ENCODE results near the gene PAEP.
"Not testable (repeated sequence)": the region's sequence is repeated elsewhere in the genome, so short reads cannot be mapped to it uniquely, and the experiment has no call there.

The PAEP gene

GRCh38 chr9:135528842-135529435, 32.6 kb upstream of the PAEP start:
- not testable (repeated sequence) for H3K27ac ChIP-seq (ENCODE audit: low read depth, low read length); H3K36me3 ChIP-seq (ENCODE audit: insufficient read depth, low read length); H3K9me3 ChIP-seq (ENCODE audit: low read length); H3K4me1 ChIP-seq (ENCODE audit: insufficient read depth, low read length); H3K4me3 ChIP-seq (ENCODE audit: low read depth in 1 of 2, low read length in 2 of 2); H3K9ac ChIP-seq (ENCODE audit: low read length)
- H3K27me3 ChIP-seq (ENCODE audit: control insufficient read depth in 1 of 2, insufficient read depth in 2 of 2, low read length in 2 of 2) = peaks cover 0 to 15% of the 10 kb centered on the region in 2 donors

- Histone ChIP-seq H3K9ac (ENCODE audit: low read length) (no peak overlapping the region), H3K4me1 (ENCODE audit: insufficient read depth, low read length) (no peaks in the 10 kb centered on the region), H3K27ac (ENCODE audit: low read depth, low read length) (no peak overlapping the region), H3K9me3 (ENCODE audit: low read length) (no peaks in the 10 kb centered on the region), H3K4me3 (ENCODE audit: low read depth in 1 of 2, low read length in 2 of 2) (no peak overlapping the region), H3K27me3 (ENCODE audit: control insufficient read depth in 1 of 2, insufficient read depth in 2 of 2, low read length in 2 of 2) (peaks cover 0 to 5% of the 10 kb centered on the region in 2 donors), H3K36me3 (ENCODE audit: insufficient read depth, low read length) (no peaks in the 10 kb centered on the region)
Measured at GRCh38 chr9:135530146-135530545, 31.4 kb upstream of the PAEP start.

- Histone ChIP-seq H3K9me3 (ENCODE audit: low read length) (no peaks in the 10 kb centered on the region), H3K4me3 (ENCODE audit: low read depth in 1 of 2, low read length in 2 of 2) (no peak overlapping the region), H3K9ac (ENCODE audit: low read length) (no peak overlapping the region), H3K27ac (ENCODE audit: low read depth, low read length) (no peak overlapping the region), H3K27me3 (ENCODE audit: control insufficient read depth in 1 of 2, insufficient read depth in 2 of 2, low read length in 2 of 2) (no peaks in the 10 kb centered on the region), H3K36me3 (ENCODE audit: insufficient read depth, low read length) (no peaks in the 10 kb centered on the region), H3K4me1 (ENCODE audit: insufficient read depth, low read length) (no peaks in the 10 kb centered on the region)
Measured at GRCh38 chr9:135531096-135531495, 30.5 kb upstream of the PAEP start.

GRCh38 chr9:135533113-135533512, 28.4 kb upstream of the PAEP start:
- H3K9ac ChIP-seq (ENCODE audit: low read length) = no peak overlapping the region
- no peak overlapping the region for H3K4me3 ChIP-seq (ENCODE audit: low read depth in 1 of 2, low read length in 2 of 2)
- H3K4me1 ChIP-seq (ENCODE audit: insufficient read depth, low read length) = no peaks in the 10 kb centered on the region
- H3K9me3 ChIP-seq (ENCODE audit: low read length) = no peaks in the 10 kb centered on the region
- H3K27ac ChIP-seq (ENCODE audit: low read depth, low read length) = no peak overlapping the region
- no peaks in the 10 kb centered on the region for H3K27me3 ChIP-seq (ENCODE audit: control insufficient read depth in 1 of 2, insufficient read depth in 2 of 2, low read length in 2 of 2)
- H3K36me3 ChIP-seq (ENCODE audit: insufficient read depth, low read length) = no peaks in the 10 kb centered on the region

- no peak overlapping the region for H3K27ac ChIP-seq (ENCODE audit: low read depth, low read length)
- H3K4me3 ChIP-seq (ENCODE audit: low read depth in 1 of 2, low read length in 2 of 2) = no peak overlapping the region
- no peaks in the 10 kb centered on the region for H3K27me3 ChIP-seq (ENCODE audit: control insufficient read depth in 1 of 2, insufficient read depth in 2 of 2, low read length in 2 of 2)
- no peak overlapping the region for H3K9ac ChIP-seq (ENCODE audit: low read length)
- H3K36me3 ChIP-seq (ENCODE audit: insufficient read depth, low read length) = no peaks in the 10 kb centered on the region
- H3K4me1 ChIP-seq (ENCODE audit: insufficient read depth, low read length) = no peaks in the 10 kb centered on the region
- H3K9me3 ChIP-seq (ENCODE audit: low read length) = no peaks in the 10 kb centered on the region
Measured at GRCh38 chr9:135533674-135534073, 27.9 kb upstream of the PAEP start.

- H3K9me3 ChIP-seq (ENCODE audit: low read length); H3K27me3 ChIP-seq (ENCODE audit: control insufficient read depth in 1 of 2, insufficient read depth in 2 of 2, low read length in 2 of 2); H3K4me1 ChIP-seq (ENCODE audit: insufficient read depth, low read length); H3K36me3 ChIP-seq (ENCODE audit: insufficient read depth, low read length); H3K27ac ChIP-seq (ENCODE audit: low read depth, low read length); H3K4me3 ChIP-seq (ENCODE audit: low read depth in 1 of 2, low read length in 2 of 2); H3K9ac ChIP-seq (ENCODE audit: low read length): not testable (repeated sequence)
Measured at GRCh38 chr9:135534192-135534711, 27.3 kb upstream of the PAEP start.

GRCh38 chr9:135534826-135535225, 26.7 kb upstream of the PAEP start:
- not testable (repeated sequence) for H3K27ac ChIP-seq (ENCODE audit: low read depth, low read length); H3K9me3 ChIP-seq (ENCODE audit: low read length); H3K27me3 ChIP-seq (ENCODE audit: control insufficient read depth in 1 of 2, insufficient read depth in 2 of 2, low read length in 2 of 2); H3K36me3 ChIP-seq (ENCODE audit: insufficient read depth, low read length); H3K4me1 ChIP-seq (ENCODE audit: insufficient read depth, low read length); H3K4me3 ChIP-seq (ENCODE audit: low read depth in 1 of 2, low read length in 2 of 2); H3K9ac ChIP-seq (ENCODE audit: low read length)

GRCh38 chr9:135535631-135536030, 25.9 kb upstream of the PAEP start:
- not testable (repeated sequence) for H3K9ac ChIP-seq (ENCODE audit: low read length); H3K36me3 ChIP-seq (ENCODE audit: insufficient read depth, low read length); H3K4me3 ChIP-seq (ENCODE audit: low read depth in 1 of 2, low read length in 2 of 2); H3K4me1 ChIP-seq (ENCODE audit: insufficient read depth, low read length); H3K9me3 ChIP-seq (ENCODE audit: low read length); H3K27ac ChIP-seq (ENCODE audit: low read depth, low read length); H3K27me3 ChIP-seq (ENCODE audit: control insufficient read depth in 1 of 2, insufficient read depth in 2 of 2, low read length in 2 of 2)

- H3K36me3 ChIP-seq (ENCODE audit: insufficient read depth, low read length) = no peaks in the 10 kb centered on the region
- no peak overlapping the region for H3K4me3 ChIP-seq (ENCODE audit: low read depth in 1 of 2, low read length in 2 of 2)
- no peaks in the 10 kb centered on the region for H3K4me1 ChIP-seq (ENCODE audit: insufficient read depth, low read length)
- H3K9me3 ChIP-seq (ENCODE audit: low read length) = no peaks in the 10 kb centered on the region
- no peak overlapping the region for H3K27ac ChIP-seq (ENCODE audit: low read depth, low read length)
- no peaks in the 10 kb centered on the region for H3K27me3 ChIP-seq (ENCODE audit: control insufficient read depth in 1 of 2, insufficient read depth in 2 of 2, low read length in 2 of 2)
- H3K9ac ChIP-seq (ENCODE audit: low read length) = no peak overlapping the region
Measured at GRCh38 chr9:135536216-135536615, 25.3 kb upstream of the PAEP start.

- not testable (repeated sequence) for H3K27me3 ChIP-seq (ENCODE audit: control insufficient read depth in 1 of 2, insufficient read depth in 2 of 2, low read length in 2 of 2); H3K4me1 ChIP-seq (ENCODE audit: insufficient read depth, low read length); H3K9ac ChIP-seq (ENCODE audit: low read length); H3K9me3 ChIP-seq (ENCODE audit: low read length); H3K36me3 ChIP-seq (ENCODE audit: insufficient read depth, low read length); H3K4me3 ChIP-seq (ENCODE audit: low read depth in 1 of 2, low read length in 2 of 2); H3K27ac ChIP-seq (ENCODE audit: low read depth, low read length)
Measured at GRCh38 chr9:135543262-135543894, 18.2 kb upstream of the PAEP start.

- no peaks in the 10 kb centered on the region for H3K36me3 ChIP-seq (ENCODE audit: insufficient read depth, low read length)
- no peak overlapping the region for H3K9ac ChIP-seq (ENCODE audit: low read length)
- peaks cover 0 to 2% of the 10 kb centered on the region in 2 donors for H3K27me3 ChIP-seq (ENCODE audit: control insufficient read depth in 1 of 2, insufficient read depth in 2 of 2, low read length in 2 of 2)
- H3K4me3 ChIP-seq (ENCODE audit: low read depth in 1 of 2, low read length in 2 of 2) = no peak overlapping the region
- no peak overlapping the region for H3K27ac ChIP-seq (ENCODE audit: low read depth, low read length)
- H3K9me3 ChIP-seq (ENCODE audit: low read length) = no peaks in the 10 kb centered on the region
- H3K4me1 ChIP-seq (ENCODE audit: insufficient read depth, low read length) = no peaks in the 10 kb centered on the region
Measured at GRCh38 chr9:135544981-135545635, 16.4 kb upstream of the PAEP start.
